ENCODE results near the gene ZBTB7A.

ZBTB7A gene

GRCh38 chr19:4068047-4068966 is 1.6 kb upstream of the ZBTB7A start:
- TF ChIP-seq GATA2 (IDR thresholded peaks at IDR 0.05; ENCODE audit: low read depth, low read length): no peak
- TF ChIP-seq GATA3 (IDR thresholded peaks at IDR 0.05; ENCODE audit: low read depth, low read length): no peak

GRCh38 chr19:4067396-4068046 is 822 bp upstream of the ZBTB7A start:
- no peak for TF ChIP-seq GATA3 (IDR thresholded peaks at IDR 0.05; ENCODE audit: low read depth, low read length)

- TF ChIP-seq GATA2 (IDR thresholded peaks at IDR 0.05; ENCODE audit: low read depth, low read length) (no peak), GATA3 (IDR thresholded peaks at IDR 0.05; ENCODE audit: low read depth, low read length) (no peak)
Measured at GRCh38 chr19:4066176-4066606, 508 bp downstream of the ZBTB7A start.

GRCh38 chr19:4065430-4066175 is 1.1 kb downstream of the ZBTB7A start:
- TF ChIP-seq GATA3 (IDR thresholded peaks at IDR 0.05; ENCODE audit: low read depth, low read length) (no peak), GATA2 (IDR thresholded peaks at IDR 0.05; ENCODE audit: low read depth, low read length) (no peak)

GRCh38 chr19:4064496-4065260 is 2.0 kb downstream of the ZBTB7A start:
- TF ChIP-seq GATA2 (IDR thresholded peaks at IDR 0.05; ENCODE audit: low read depth, low read length) (no peak), GATA3 (IDR thresholded peaks at IDR 0.05; ENCODE audit: low read depth, low read length) (no peak)

GRCh38 chr19:4064149-4064495 is 2.6 kb downstream of the ZBTB7A start:
- no peak for TF ChIP-seq GATA3 (IDR thresholded peaks at IDR 0.05; ENCODE audit: low read depth, low read length)
- TF ChIP-seq GATA2 (IDR thresholded peaks at IDR 0.05; ENCODE audit: low read depth, low read length): no peak

- TF ChIP-seq GATA2 (IDR thresholded peaks at IDR 0.05; ENCODE audit: low read depth, low read length) (no peak), GATA3 (IDR thresholded peaks at IDR 0.05; ENCODE audit: low read depth, low read length) (no peak)
Measured at GRCh38 chr19:4063369-4064148, 3.1 kb downstream of the ZBTB7A start.

GRCh38 chr19:4062419-4063368 is 4.0 kb downstream of the ZBTB7A start:
- TF ChIP-seq GATA2 (IDR thresholded peaks at IDR 0.05; ENCODE audit: low read depth, low read length) (no peak), GATA3 (IDR thresholded peaks at IDR 0.05; ENCODE audit: low read depth, low read length) (no peak)

GRCh38 chr19:4061683-4062418 is 4.8 kb downstream of the ZBTB7A start:
- no peak for TF ChIP-seq GATA2 (IDR thresholded peaks at IDR 0.05; ENCODE audit: low read depth, low read length)
- TF ChIP-seq GATA3 (IDR thresholded peaks at IDR 0.05; ENCODE audit: low read depth, low read length): no peak

GRCh38 chr19:4061178-4061682 is 5.5 kb downstream of the ZBTB7A start:
- no peak for TF ChIP-seq GATA3 (IDR thresholded peaks at IDR 0.05; ENCODE audit: low read depth, low read length)
- TF ChIP-seq GATA2 (IDR thresholded peaks at IDR 0.05; ENCODE audit: low read depth, low read length): no peak

GRCh38 chr19:4060621-4061177 is 6.0 kb downstream of the ZBTB7A start:
- TF ChIP-seq GATA2 (IDR thresholded peaks at IDR 0.05; ENCODE audit: low read depth, low read length) (no peak), GATA3 (IDR thresholded peaks at IDR 0.05; ENCODE audit: low read depth, low read length) (no peak)

All from SH-SY5Y (cell line).